GM12878 (cell line): Measurements from ENCODE around the gene KIF22. TPM values are rescaled to one million over a fixed set of nuclear protein-coding genes. Genes with fewer than 3 reads are reported as not detected.
A peak's percentile ranks its signal among the peaks of the same experiment; 100 is the strongest.

Experiments used
- ATAC-seq: fragments of 200-7000 bp; cut with Tn5 transposase; 3 replicates; pipeline ENCODE4 v1.9.1; 2020; ENCODE audit warnings: mild to moderate bottlenecking, moderate library complexity
- Bru-seq: library from RNA; stranded (reverse); fragments of 400-500 nt; gene quantifications from one replicate; lab custom pipeline; 2021; lab: Mats Ljungman, UMichigan
- BruChase-seq, 2 experiments: library from RNA; stranded (reverse); fragments of 400-500 nt; gene quantifications; one replicate each; lab custom pipeline; 2021; lab: Mats Ljungman, UMichigan
- BruUV-seq: library from RNA; stranded (reverse); fragments of 400-500 nt; replicated peaks from 2 replicates; lab custom pipeline; 2021; lab: Mats Ljungman, UMichigan
- CTCF ChIA-PET: fragments of 300-600 bp; sonication (Branson Sonifier 250); formaldehyde crosslinking; extraction: SDS; loops from one replicate; lab custom pipeline; 2021; ENCODE audit warnings: inconsistent platforms; lab: Yijun Ruan, JAX
- POLR2A ChIA-PET: fragments of 350-600 bp; formaldehyde crosslinking; extraction: SDS; loops from one replicate; lab custom pipeline; 2021; ENCODE audit warnings: inconsistent platforms; lab: Charles Lee
- RAD21 ChIA-PET: fragments of 300-600 bp; sonication (Branson Sonifier 250); formaldehyde crosslinking; loops from one replicate; lab custom pipeline; 2023; ENCODE audit warnings: antibody characterized with exemption; ENCODE audit not compliant: unreplicated experiment; lab: Charles Lee
- SMC1A ChIA-PET: fragments of 300-600 bp; sonication (Branson Sonifier 250); formaldehyde crosslinking; loops from one replicate; lab custom pipeline; 2023; ENCODE audit not compliant: unreplicated experiment, uncharacterized antibody; lab: Charles Lee
- DNase-seq: peaks from one replicate; pipeline ENCODE4 v3.0.0-alpha.2; 2011; ENCODE audit warnings: low read depth, low spot score
- FAIRE-seq: peaks from 3 replicates; lab custom pipeline; 2011; peaks lifted over from hg19 to GRCh38; lab: Jason Lieb, UNC
- H2AFZ ChIP-seq: 2 replicates; pipeline ENCODE4 v1.6.0; 2011; ENCODE audit warnings: low read depth, low read length, control low read depth; ENCODE audit not compliant: control insufficient read depth
- H3K27ac ChIP-seq: 2 replicates; pipeline ENCODE4 v1.5.1; 2011; ENCODE audit warnings: control low read depth; ENCODE audit not compliant: control insufficient read depth, insufficient read depth
- H3K27me3 ChIP-seq, 2 experiments: replicated peaks in 1 of 2; 2 replicates each; pipeline versions ENCODE4 v1.6.0 to v1.6.1; 2011; ENCODE audit warnings: low read length in 1 of 2; ENCODE audit not compliant: control insufficient read depth in 2 of 2, insufficient read depth in 2 of 2
- H3K36me3 ChIP-seq, 2 experiments: 2 replicates each; pipeline ENCODE4 v1.5.1; 2011; ENCODE audit warnings: low read length in 1 of 2; ENCODE audit not compliant: control insufficient read depth in 2 of 2, insufficient read depth in 2 of 2
- H3K4me1 ChIP-seq: 2 replicates; pipeline ENCODE4 v1.6.1; 2011; ENCODE audit warnings: mild to moderate bottlenecking, low read length, moderate library complexity, mixed read lengths; ENCODE audit not compliant: control insufficient read depth, insufficient read depth
- H3K4me2 ChIP-seq: 2 replicates; pipeline ENCODE4 v1.6.0; 2011; ENCODE audit warnings: control low read depth; ENCODE audit not compliant: control insufficient read depth, insufficient read depth
- H3K4me3 ChIP-seq: fragments of 200-600 bp; sonication (generic); 2 replicates; pipeline ENCODE4 v1.5.1; 2016
- H3K79me2 ChIP-seq: 2 replicates; pipeline ENCODE4 v1.6.0; 2011; ENCODE audit warnings: low read length; ENCODE audit not compliant: control insufficient read depth, insufficient read depth
- H3K9ac ChIP-seq: 2 replicates; pipeline ENCODE4 v1.8.0; 2011; ENCODE audit warnings: low read length, control low read depth, mixed read lengths; ENCODE audit not compliant: control insufficient read depth, insufficient read depth
- H3K9me3 ChIP-seq: replicated peaks from 3 replicates; pipeline ENCODE4 v1.5.1; 2011; ENCODE audit warnings: mild to moderate bottlenecking, low read length; ENCODE audit not compliant: control insufficient read depth, insufficient read depth
- H4K20me1 ChIP-seq: 2 replicates; pipeline ENCODE4 v1.6.0; 2011; ENCODE audit not compliant: control insufficient read depth, insufficient read depth
- KLF5 ChIP-seq: fragments of 450-650 bp; IDR thresholded peaks from 2 replicates; pipeline ENCODE4 v1.6.1; 2014; ENCODE audit warnings: mild to moderate bottlenecking; ENCODE audit not compliant: partially characterized antibody
- LARP7 ChIP-seq: fragments of 450-650 bp; IDR thresholded peaks from 2 replicates; pipeline ENCODE4 v1.6.1; 2017; ENCODE audit warnings: mild to moderate bottlenecking
- MEF2A ChIP-seq: IDR thresholded peaks from 2 replicates; pipeline ENCODE4 v1.6.1; 2011; ENCODE audit warnings: low read depth, mild to moderate bottlenecking, low read length, moderate library complexity; ENCODE audit not compliant: insufficient read depth
- MTA2 ChIP-seq: fragments of 450-650 bp; IDR thresholded peaks from 2 replicates; pipeline ENCODE4 v1.6.1; 2016; ENCODE audit warnings: low read depth, mild to moderate bottlenecking, moderate library complexity
- POU2F2 ChIP-seq: IDR thresholded peaks from 3 replicates; pipeline ENCODE4 v1.6.1; 2011; ENCODE audit warnings: low read depth, mild to moderate bottlenecking, low read length, borderline replicate concordance
- SMC3 ChIP-seq: IDR thresholded peaks from 2 replicates; pipeline ENCODE4 v1.6.1; 2011; ENCODE audit warnings: low read length, improper control_type of control experiment, borderline replicate concordance
- TCF7 ChIP-seq: IDR thresholded peaks from 2 replicates; pipeline ENCODE4 v1.6.1; 2014; ENCODE audit warnings: antibody characterized with exemption, borderline replicate concordance
- ZBED1 ChIP-seq: IDR thresholded peaks from 2 replicates; pipeline ENCODE4 v1.6.1; 2016; ENCODE audit warnings: borderline replicate concordance
- WGBS: methylation state at CpG from one replicate; pipeline ENCODE4 v1.1.6; 2016; ENCODE audit warnings: low lambda C conversion rate; ENCODE audit not compliant: insufficient replicate concordance, insufficient coverage; ENCODE audit errors: missing lambda C conversion rate; 5-methylcytosine and 5-hydroxymethylcytosine counted together
- in situ Hi-C: fragments of 300-500 bp; cut with MboI; formaldehyde crosslinking; loops from 9 replicates; pipeline ENCODE4 v1.14.3; 2018; ENCODE audit warnings: mixed read lengths
- intact Hi-C: fragments of 100-400 bp; cut with micrococcal nuclease; formaldehyde crosslinking; loops from one replicate; pipeline ENCODE4 v1.14.2; 2022; ENCODE audit not compliant: unreplicated experiment
- long read RNA-seq, 2 experiments: library from polyadenylated mRNA; unstranded; transcript quantifications; one replicate each; pipeline ENCODE4 v2.0.0, GENCODE V29; 2019 to 2020
- polyA minus RNA-seq, 3 experiments: library from RNA; depleted of rRNA, polyadenylated mRNA; stranded (reverse); fragments of >200 nt; gene quantifications; 2 replicates each; pipeline ENCODE4 v1.2.3, GENCODE V29; 2011
- polyA plus RNA-seq, 11 experiments: library from polyadenylated mRNA; depleted of rRNA in 4 of 11; unstranded in 6 of 11; stranded (reverse) in 5 of 11; fragments of >200 nt; fragmentation: Nextera tagmentation in 4 of 11; fragmentation: Illumina TruSeq in 1 of 11; extraction: Ambion mirVana in 4 of 11; extraction: Trizol in 1 of 11; gene quantifications; 1 replicate in 1 of 11; 2 replicates in 10 of 11; pipeline versions ENCODE4 v1.2.1 to v1.2.3, GENCODE V29; 2011 to 2016; ENCODE audit warnings: inconsistent platforms in 2 of 11, missing spikeins in 2 of 11, low read depth in 1 of 11
- total RNA-seq, 4 experiments: library from RNA; depleted of rRNA in 3 of 4; stranded (reverse); fragments of >200 nt in 3 of 4; fragmentation: Illumina TruSeq in 1 of 4; extraction: Trizol in 1 of 4; gene quantifications; 2 replicates each; pipeline versions ENCODE4 v1.2.1 to v1.2.3, GENCODE V29; 2013 to 2021
- TF ChIP-seq, protein P1 (sequence below): fragments of 450-650 bp; IDR thresholded peaks from 2 replicates; pipeline ENCODE4 v1.6.1; 2016; ENCODE audit warnings: mild to moderate bottlenecking
- TF ChIP-seq, protein P2 (sequence below): IDR thresholded peaks from 2 replicates; pipeline ENCODE4 v1.6.1; 2012; ENCODE audit warnings: low read depth, low read length, improper control_type of control experiment
- TF ChIP-seq, protein P3 (sequence below): IDR thresholded peaks from 2 replicates; pipeline ENCODE4 v1.6.1; 2011; ENCODE audit warnings: borderline replicate concordance, low read depth, mild to moderate bottlenecking, moderate library complexity, mixed read lengths, low read length; ENCODE audit not compliant: insufficient read depth; ENCODE audit errors: extremely low read length
- TF ChIP-seq, protein P4 (sequence below): fragments of 450-650 bp; IDR thresholded peaks from 2 replicates; pipeline ENCODE4 v1.6.1; 2016; ENCODE audit warnings: mild to moderate bottlenecking

KIF22 gene
- total RNA-seq (2013; cell fraction: nucleolus; rRNA removed) = 88.5 and 96.1 TPM in 2 replicates
- 137 and 143 TPM in 2 replicates for total RNA-seq (2014; rRNA removed)
- total RNA-seq (2014; rRNA removed; fragmentation: Illumina TruSeq; extraction: Trizol) = 92.6 and 94.3 TPM in 2 replicates
- total RNA-seq (2021) = 127 TPM in 2 replicates
- 35.8 TPM for polyA plus RNA-seq (2011; ENCODE audit: low read depth)
- 122 and 158 TPM in 2 replicates for polyA plus RNA-seq (2011; rRNA removed)
- 173 and 186 TPM in 2 replicates for polyA plus RNA-seq (2011; cell fraction: cytosol; rRNA removed)
- 349 and 382 TPM in 2 replicates for polyA plus RNA-seq (2011; cell fraction: nucleus; rRNA removed)
- 59.1 and 59.2 TPM in 2 replicates for polyA plus RNA-seq (2012)
- polyA plus RNA-seq (2014; fragmentation: Illumina TruSeq; extraction: Trizol) = 115 and 116 TPM in 2 replicates
- polyA plus RNA-seq (2014; fragmentation: Nextera tagmentation; extraction: Ambion mirVana) = 10 to 100 TPM in 1 of 2 experiments, 1 to 10 TPM in 1; 7.6 to 16.9 TPM
- polyA plus RNA-seq (2014; rRNA removed) = 142 and 143 TPM in 2 replicates
- polyA plus RNA-seq (2016; fragmentation: Nextera tagmentation; extraction: Ambion mirVana) = 100 to 1,000 TPM; 156 TPM
- polyA minus RNA-seq (2011; rRNA and poly(A)+ RNA removed) = 174 and 238 TPM in 2 replicates
- polyA minus RNA-seq (2011; cell fraction: cytosol; rRNA and poly(A)+ RNA removed) = 71.2 and 87.7 TPM in 2 replicates
- polyA minus RNA-seq (2011; cell fraction: nucleus; rRNA and poly(A)+ RNA removed) = 141 and 193 TPM in 2 replicates
- percentile 78 among the genes with signal in this experiment for Bru-seq, nascent RNA
- BruChase-seq, experiment 1, labeled RNA remaining after a 6-hour chase = percentile 87 among the genes with signal in this experiment
- BruChase-seq, experiment 2, labeled RNA remaining after a 2-hour chase = percentile 85 among the genes with signal in this experiment
- long read RNA-seq, experiment 1, transcript KIF22-201 (14 exons, 2,113 nt) = major isoform, 154 of 180 reads
- long read RNA-seq, experiment 1, partial matches to known transcripts = 10 of 180 reads
- long read RNA-seq, experiment 1, other reads (novel, unspliced or antisense) = 16 of 180 reads
- long read RNA-seq, experiment 2, transcript KIF22-201 (14 exons, 2,113 nt) = major isoform, 276 of 335 reads
- long read RNA-seq, experiment 2, partial matches to known transcripts = 30 of 335 reads
- long read RNA-seq, experiment 2, other reads (novel, unspliced or antisense) = 29 of 335 reads

DNA sequence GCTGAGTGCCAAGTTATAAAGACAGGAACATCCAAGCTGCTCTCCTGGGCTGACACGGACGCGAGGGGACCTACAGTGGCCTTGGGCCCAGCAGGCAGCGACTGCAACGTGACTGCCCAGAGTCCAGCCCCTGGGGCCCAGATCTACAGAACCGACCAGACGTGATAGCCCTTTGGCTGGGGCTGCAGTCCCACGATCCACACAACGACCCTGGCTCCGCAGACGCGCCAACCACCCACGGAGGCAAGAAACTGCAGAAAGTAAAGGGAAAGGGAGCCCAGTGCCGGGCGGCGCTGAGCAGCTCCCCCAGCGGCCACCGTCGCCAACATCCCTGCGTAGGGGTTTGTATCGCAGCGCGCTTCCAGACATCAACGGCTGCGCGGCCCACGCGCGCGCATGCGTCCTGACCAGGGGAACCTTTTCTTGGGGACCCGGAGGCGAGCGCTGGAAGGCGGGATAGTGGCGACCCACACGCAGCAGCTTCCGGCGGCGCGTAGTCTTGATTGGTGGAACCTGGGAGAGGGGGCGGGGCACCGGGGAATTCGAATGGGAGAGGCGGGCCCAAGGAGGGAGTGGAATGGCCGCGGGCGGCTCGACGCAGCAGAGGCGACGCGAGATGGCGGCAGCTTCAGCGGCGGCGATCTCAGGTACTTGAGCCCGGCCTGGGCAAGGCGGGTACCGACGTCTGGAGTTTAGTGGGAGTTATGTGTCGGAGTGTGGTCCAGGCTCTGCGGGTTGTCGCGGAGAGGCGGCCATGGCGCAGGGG is at the start of gene KIF22:
Gene KIF22 (plus strand): TSS at position 569 of the 766 bp plus-strand sequence. CDS start 9 bp downstream, at position 578.
- ATAC-seq (peak; percentile 98), DNase-seq (peak; percentile 97), FAIRE-seq (peak; percentile 56)
- CTCF ChIA-PET = interaction anchor here (0.8 to 5.3 kb wide), 23 partner anchors 9 to 265 kb away, joined by 3 to 32 read pairs (median 4); partner anchors contain the start of genes MVP, PAGR1 and ZG16
- Histone ChIP-seq H3K27me3 (no peaks in the 10 kb centered on the region), H3K36me3 (peaks cover 0 to 2% of the 10 kb centered on the region in 2 experiments; a peak in 2 of 4 replicates), H3K4me3 (peak within 1 kb of the TSS; percentile 93), H3K27ac (peak within 1 kb of the TSS; percentile 95), H2AFZ (peak within 1 kb of the TSS; percentile 94), H3K9ac (peak within 1 kb of the TSS; percentile 89), H3K9me3 (no peaks in the 10 kb centered on the region), H3K4me1 (peaks cover 9% of the 10 kb centered on the region; the same call in 1 of the 2 replicates), H3K4me2 (peak within 1 kb of the TSS; percentile 87), H3K79me2 (peaks cover 49% of the 10 kb centered on the region), H4K20me1 (no peaks in the 10 kb centered on the region)
- in situ Hi-C loops = no loop called here
- RAD21 ChIA-PET = interaction anchor here (0.6 to 1.7 kb wide), 18 partner anchors 12 to 223 kb away, joined by 3 to 8 read pairs (median 3); partner anchors contain the start of gene TAOK2
- POLR2A ChIA-PET = interaction anchor here (0.6 to 3.3 kb wide), 17 partner anchors 9 to 276 kb away, joined by 3 to 24 read pairs (median 4); partner anchors contain the start of genes ALDOA and MAZ
- SMC1A ChIA-PET = interaction anchor here (0.6 to 6.4 kb wide), 13 partner anchors 13 to 288 kb away, joined by 3 to 38 read pairs (median 5); partner anchors contain the start of gene PAGR1
- 1% methylated on average over 61 of the region's 67 CpGs for WGBS
- BruUV-seq = no TSS peak
- intact Hi-C loops = loop anchor here (1.0 to 5.0 kb wide), 2 partner anchors 15 to 88 kb away; no protein-coding TSS in a partner anchor
- no peak for TF ChIP-seq TCF7
- peak; percentile 33; the same call in 1 of the 2 replicates for TF ChIP-seq MTA2
- TF ChIP-seq, protein P1, sequence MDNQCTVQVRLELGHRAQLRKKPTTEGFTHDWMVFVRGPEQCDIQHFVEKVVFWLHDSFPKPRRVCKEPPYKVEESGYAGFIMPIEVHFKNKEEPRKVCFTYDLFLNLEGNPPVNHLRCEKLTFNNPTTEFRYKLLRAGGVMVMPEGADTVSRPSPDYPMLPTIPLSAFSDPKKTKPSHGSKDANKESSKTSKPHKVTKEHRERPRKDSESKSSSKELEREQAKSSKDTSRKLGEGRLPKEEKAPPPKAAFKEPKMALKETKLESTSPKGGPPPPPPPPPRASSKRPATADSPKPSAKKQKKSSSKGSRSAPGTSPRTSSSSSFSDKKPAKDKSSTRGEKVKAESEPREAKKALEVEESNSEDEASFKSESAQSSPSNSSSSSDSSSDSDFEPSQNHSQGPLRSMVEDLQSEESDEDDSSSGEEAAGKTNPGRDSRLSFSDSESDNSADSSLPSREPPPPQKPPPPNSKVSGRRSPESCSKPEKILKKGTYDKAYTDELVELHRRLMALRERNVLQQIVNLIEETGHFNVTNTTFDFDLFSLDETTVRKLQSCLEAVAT = 0 out of 2 replicates have a peak, but pooled peaks have one; percentile 1
- TF ChIP-seq KLF5 = peak; percentile 53
- TF ChIP-seq MEF2A = 0 out of 2 replicates have a peak, but pooled peaks have one; percentile 42
- TF ChIP-seq, protein P2, sequence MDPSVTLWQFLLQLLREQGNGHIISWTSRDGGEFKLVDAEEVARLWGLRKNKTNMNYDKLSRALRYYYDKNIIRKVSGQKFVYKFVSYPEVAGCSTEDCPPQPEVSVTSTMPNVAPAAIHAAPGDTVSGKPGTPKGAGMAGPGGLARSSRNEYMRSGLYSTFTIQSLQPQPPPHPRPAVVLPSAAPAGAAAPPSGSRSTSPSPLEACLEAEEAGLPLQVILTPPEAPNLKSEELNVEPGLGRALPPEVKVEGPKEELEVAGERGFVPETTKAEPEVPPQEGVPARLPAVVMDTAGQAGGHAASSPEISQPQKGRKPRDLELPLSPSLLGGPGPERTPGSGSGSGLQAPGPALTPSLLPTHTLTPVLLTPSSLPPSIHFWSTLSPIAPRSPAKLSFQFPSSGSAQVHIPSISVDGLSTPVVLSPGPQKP = no peak; the same call in 1 of the 2 replicates
- TF ChIP-seq ZBED1 = no peak
- TF ChIP-seq, protein P3, sequence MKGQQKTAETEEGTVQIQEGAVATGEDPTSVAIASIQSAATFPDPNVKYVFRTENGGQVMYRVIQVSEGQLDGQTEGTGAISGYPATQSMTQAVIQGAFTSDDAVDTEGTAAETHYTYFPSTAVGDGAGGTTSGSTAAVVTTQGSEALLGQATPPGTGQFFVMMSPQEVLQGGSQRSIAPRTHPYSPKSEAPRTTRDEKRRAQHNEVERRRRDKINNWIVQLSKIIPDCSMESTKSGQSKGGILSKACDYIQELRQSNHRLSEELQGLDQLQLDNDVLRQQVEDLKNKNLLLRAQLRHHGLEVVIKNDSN = no peak
- TF ChIP-seq LARP7 = 0 out of 2 replicates have a peak, but pooled peaks have one; percentile 20
- TF ChIP-seq POU2F2 = peak; percentile 26; the same call in 2 of the 3 replicates
- peak; percentile 52 for TF ChIP-seq SMC3
- TF ChIP-seq, protein P4, sequence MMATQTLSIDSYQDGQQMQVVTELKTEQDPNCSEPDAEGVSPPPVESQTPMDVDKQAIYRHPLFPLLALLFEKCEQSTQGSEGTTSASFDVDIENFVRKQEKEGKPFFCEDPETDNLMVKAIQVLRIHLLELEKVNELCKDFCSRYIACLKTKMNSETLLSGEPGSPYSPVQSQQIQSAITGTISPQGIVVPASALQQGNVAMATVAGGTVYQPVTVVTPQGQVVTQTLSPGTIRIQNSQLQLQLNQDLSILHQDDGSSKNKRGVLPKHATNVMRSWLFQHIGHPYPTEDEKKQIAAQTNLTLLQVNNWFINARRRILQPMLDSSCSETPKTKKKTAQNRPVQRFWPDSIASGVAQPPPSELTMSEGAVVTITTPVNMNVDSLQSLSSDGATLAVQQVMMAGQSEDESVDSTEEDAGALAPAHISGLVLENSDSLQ = peak; percentile 56
